ENCODE data around the gene TMEM240.
"Not testable (repeated sequence)": the region's sequence is repeated elsewhere in the genome, so short reads cannot be mapped to it uniquely, and the experiment has no call there.

- not testable (repeated sequence) for TF ChIP-seq CTCF (conservative IDR thresholded peaks at IDR 0.05; ENCODE audit: low read depth, low read length); EZH2 (IDR thresholded peaks at IDR 0.05; ENCODE audit: low read length, unreplicated experiment)
Observed at GRCh38 chr1:1514376-1514775, 26.0 kb downstream of the TMEM240 start.

Data from PC-3 (cell line).